Esophagus muscularis mucosa (tissue), 4 donors: ENCODE measurements around the gene CELF4. TPM values are rescaled to one million over a fixed set of nuclear protein-coding genes. Genes with fewer than 3 reads are reported as not detected.

Source experiments
- DNase-seq: peaks from one replicate; pipeline ENCODE4 v3.0.0-alpha.2; 2017; ENCODE audit errors: extremely low spot score
- H3K27ac ChIP-seq, 4 donors: fragments of 200-600 bp; sonication (generic); replicated peaks in 1 of 4; 1 replicate in 3 of 4; 2 replicates in 1 of 4; pipeline ENCODE4 v1.5.1; 2016 to 2019; ENCODE audit warnings: mild to moderate bottlenecking in 1 of 4
- H3K27me3 ChIP-seq, 4 donors: fragments of 200-600 bp; sonication (generic); one replicate each; pipeline versions ENCODE4 v1.5.1 to v1.6.0; 2016 to 2019
- H3K36me3 ChIP-seq, 4 donors: fragments of 200-600 bp; sonication (generic); one replicate each; pipeline ENCODE4 v1.5.1; 2016 to 2019
- H3K4me1 ChIP-seq, 4 donors: fragments of 200-600 bp; sonication (generic); one replicate each; pipeline ENCODE4 v1.5.1; 2016 to 2019
- H3K4me3 ChIP-seq, 4 donors: fragments of 200-600 bp; sonication (generic); 1 replicate in 2 of 4; 2 replicates in 2 of 4; pipeline ENCODE4 v1.5.1; 2016 to 2019; ENCODE audit warnings: mild to moderate bottlenecking in 4 of 4, moderate library complexity in 1 of 4
- H3K9me3 ChIP-seq, 4 donors: fragments of 200-600 bp; sonication (generic); 1 replicate in 3 of 4; 2 replicates in 1 of 4; pipeline ENCODE4 v1.5.1; 2016 to 2019
- EP300 ChIP-seq: sonication (generic); formaldehyde crosslinking; IDR thresholded peaks from one replicate; pipeline ENCODE4 v1.6.1; 2017; ENCODE audit warnings: antibody characterized with exemption
- POLR2A ChIP-seq: fragments of 450-650 bp; IDR thresholded peaks from one replicate; pipeline ENCODE4 v1.6.1; 2017; ENCODE audit warnings: antibody characterized with exemption, moderate library complexity, mild to moderate bottlenecking, low read depth
- POLR2AphosphoS5 ChIP-seq, 2 donors: sonication (generic); formaldehyde crosslinking; IDR thresholded peaks; one replicate each; pipeline ENCODE4 v1.6.1; 2017; ENCODE audit warnings: antibody characterized with exemption in 2 of 2
- WGBS: methylation state at CpG from one replicate; pipeline ENCODE4 v1.1.5; 2018; 5-methylcytosine and 5-hydroxymethylcytosine counted together
- intact Hi-C: fragments of 100-400 bp; cut with DNase I; formaldehyde crosslinking; loops from one replicate; pipeline ENCODE4 v1.15.1; 2023
- total RNA-seq, 4 donors: library from RNA; depleted of rRNA; stranded (reverse); fragments of >200 nt; gene quantifications; one replicate each; pipeline versions ENCODE4 v1.1.0 to v1.2.1, GENCODE V29; 2016
- TF ChIP-seq, protein P1 (sequence below), 3 experiments: fragments of 200-600 bp in 2 of 3; fragments of 450-650 bp in 1 of 3; sonication (generic) in 2 of 3; IDR thresholded peaks; one replicate each; pipeline ENCODE4 v1.5.1; 2017 to 2019; ENCODE audit warnings: antibody characterized with exemption in 3 of 3, mild to moderate bottlenecking in 2 of 3, moderate library complexity in 1 of 3

Gene CELF4
- total RNA-seq, 4 donors from 2014 or later, result 0.86 to 1.8 (median 1.7) TPM

DNA sequence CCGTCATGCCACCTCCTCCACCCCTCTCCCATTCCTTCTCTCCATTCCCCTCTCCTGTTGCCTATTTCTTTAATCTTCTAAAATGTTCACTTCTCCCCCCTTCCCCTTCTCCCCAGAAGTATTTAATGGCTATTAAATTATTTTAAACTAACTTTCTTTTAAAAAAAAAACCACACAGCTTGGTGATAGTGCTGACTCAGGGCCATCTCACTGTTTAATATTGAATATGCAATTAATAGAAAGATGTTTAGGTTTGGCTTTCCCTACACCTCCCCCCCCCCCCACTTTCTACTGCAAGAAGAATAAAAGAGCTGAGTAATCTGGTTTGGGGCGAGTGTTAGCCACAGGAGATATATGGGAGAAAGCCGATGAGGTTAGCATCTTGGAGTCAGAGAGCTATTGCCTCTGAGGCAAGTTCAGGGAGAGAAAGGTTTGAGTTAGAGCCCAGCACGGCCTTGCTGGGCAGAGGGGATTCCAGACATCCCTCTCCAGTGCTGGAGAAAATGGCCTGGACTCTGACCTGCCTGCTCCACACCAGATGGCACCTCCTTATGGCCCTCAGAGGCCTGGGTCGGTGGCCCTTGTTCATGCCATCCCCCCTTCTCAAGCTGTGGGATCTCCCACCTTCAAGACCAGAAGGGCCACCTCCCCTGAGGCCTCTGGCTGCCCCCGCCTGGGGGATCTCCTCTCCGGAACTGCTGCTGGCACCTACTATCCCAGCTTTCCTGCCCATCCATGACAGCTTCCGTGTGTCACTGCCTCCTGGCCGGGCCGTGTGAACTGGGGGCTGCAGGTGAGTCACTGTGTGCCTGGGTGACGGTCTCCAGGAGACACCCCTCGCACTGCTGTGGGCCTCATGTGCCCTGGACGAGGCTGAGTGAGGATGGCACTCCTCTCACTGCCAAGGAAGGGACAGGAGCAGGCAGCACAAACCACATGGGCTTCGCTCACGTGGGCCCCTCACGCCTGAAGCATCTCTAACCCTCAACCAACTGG is 246.9 kb downstream of the CELF4 start:
- H3K36me3 ChIP-seq, result no peaks in the 10 kb centered on the region
- no peak for DNase-seq
- intact Hi-C loops, result no loop called here
- H3K4me3 ChIP-seq, result no peak overlapping the region
- no peaks in the 10 kb centered on the region for H3K9me3 ChIP-seq
- no peak for TF ChIP-seq POLR2AphosphoS5 (IDR thresholded peaks at IDR 0.05)
- TF ChIP-seq POLR2A, result no peak
- TF ChIP-seq EP300, result no peak
- TF ChIP-seq, protein P1, sequence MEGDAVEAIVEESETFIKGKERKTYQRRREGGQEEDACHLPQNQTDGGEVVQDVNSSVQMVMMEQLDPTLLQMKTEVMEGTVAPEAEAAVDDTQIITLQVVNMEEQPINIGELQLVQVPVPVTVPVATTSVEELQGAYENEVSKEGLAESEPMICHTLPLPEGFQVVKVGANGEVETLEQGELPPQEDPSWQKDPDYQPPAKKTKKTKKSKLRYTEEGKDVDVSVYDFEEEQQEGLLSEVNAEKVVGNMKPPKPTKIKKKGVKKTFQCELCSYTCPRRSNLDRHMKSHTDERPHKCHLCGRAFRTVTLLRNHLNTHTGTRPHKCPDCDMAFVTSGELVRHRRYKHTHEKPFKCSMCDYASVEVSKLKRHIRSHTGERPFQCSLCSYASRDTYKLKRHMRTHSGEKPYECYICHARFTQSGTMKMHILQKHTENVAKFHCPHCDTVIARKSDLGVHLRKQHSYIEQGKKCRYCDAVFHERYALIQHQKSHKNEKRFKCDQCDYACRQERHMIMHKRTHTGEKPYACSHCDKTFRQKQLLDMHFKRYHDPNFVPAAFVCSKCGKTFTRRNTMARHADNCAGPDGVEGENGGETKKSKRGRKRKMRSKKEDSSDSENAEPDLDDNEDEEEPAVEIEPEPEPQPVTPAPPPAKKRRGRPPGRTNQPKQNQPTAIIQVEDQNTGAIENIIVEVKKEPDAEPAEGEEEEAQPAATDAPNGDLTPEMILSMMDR (IDR thresholded peaks at IDR 0.05), result no peak
- H3K27ac ChIP-seq, result no peak overlapping the region
- H3K27me3 ChIP-seq, result peaks cover 0 to 32% (median 0%) of the 10 kb centered on the region in 4 donors
- WGBS, result 85% methylated on average over 15 of the region's 16 CpGs
- no peaks in the 10 kb centered on the region for H3K4me1 ChIP-seq

DNA sequence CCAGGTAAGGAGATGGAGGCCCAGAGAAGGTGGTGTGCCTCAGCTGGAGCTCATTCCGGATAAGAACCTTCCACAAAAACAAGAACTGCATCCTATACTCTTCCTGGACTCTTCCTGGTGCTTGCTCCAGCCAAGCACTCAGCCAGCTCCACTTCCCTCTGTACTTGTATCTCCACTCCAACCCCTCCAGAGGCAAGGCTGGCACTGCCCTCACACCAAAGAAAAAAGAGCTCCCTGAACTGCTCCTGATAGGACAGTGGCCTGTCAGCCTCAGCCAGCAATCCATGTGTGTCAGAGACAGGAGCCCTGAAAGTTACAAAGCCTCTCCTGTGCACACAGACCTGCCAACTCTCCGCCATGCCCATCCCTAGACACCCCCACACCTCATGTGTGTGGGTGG is 248.1 kb downstream of the CELF4 start:
- intact Hi-C loops, result no loop called here
- WGBS, result 94% methylated on average over 2 of the region's 2 CpGs
- Histone ChIP-seq H3K27ac (no peak overlapping the region), H3K27me3 (peaks cover 0 to 21% (median 0%) of the 10 kb centered on the region in 4 donors), H3K4me3 (no peak overlapping the region), H3K36me3 (no peaks in the 10 kb centered on the region), H3K9me3 (no peaks in the 10 kb centered on the region), H3K4me1 (no peaks in the 10 kb centered on the region)
- no peak for DNase-seq
- TF ChIP-seq EP300 (no peak), POLR2AphosphoS5 (IDR thresholded peaks at IDR 0.05) (no peak), POLR2A (no peak)
- TF ChIP-seq, protein P1 (IDR thresholded peaks at IDR 0.05), result no peak

DNA sequence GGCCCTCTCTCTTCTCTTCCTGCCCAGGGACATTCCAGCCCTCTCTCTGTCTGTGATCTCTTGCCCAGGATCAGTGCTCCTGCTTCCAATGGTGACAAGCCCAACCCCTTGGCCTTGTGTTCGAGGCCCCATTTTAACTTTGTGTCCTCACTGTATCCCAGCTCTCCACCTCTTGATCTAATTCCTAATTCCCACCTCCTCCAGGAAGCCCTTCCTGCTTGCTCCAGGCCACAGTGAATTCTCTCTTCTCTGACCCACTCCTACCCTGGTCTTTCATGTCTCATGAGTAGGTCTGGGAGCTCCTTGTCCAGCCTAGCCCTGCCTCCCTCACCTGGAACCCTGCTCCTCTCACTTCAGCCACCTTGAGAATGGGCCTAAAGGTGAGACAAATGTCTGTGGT is 249.1 kb downstream of the CELF4 start:
- H3K27me3 ChIP-seq, result peaks cover 0 to 10% (median 0%) of the 10 kb centered on the region in 4 donors
- intact Hi-C loops, result no loop called here
- WGBS, result 96% methylated on average over 1 of the region's 1 CpG
- H3K4me3 ChIP-seq, result no peak overlapping the region
- H3K4me1 ChIP-seq, result no peaks in the 10 kb centered on the region
- DNase-seq, result no peak
- H3K9me3 ChIP-seq, result no peaks in the 10 kb centered on the region
- H3K27ac ChIP-seq, result no peak overlapping the region
- TF ChIP-seq POLR2A (no peak), POLR2AphosphoS5 (IDR thresholded peaks at IDR 0.05) (no peak), EP300 (no peak)
- TF ChIP-seq, protein P1 (IDR thresholded peaks at IDR 0.05), result no peak
- no peaks in the 10 kb centered on the region for H3K36me3 ChIP-seq

DNA sequence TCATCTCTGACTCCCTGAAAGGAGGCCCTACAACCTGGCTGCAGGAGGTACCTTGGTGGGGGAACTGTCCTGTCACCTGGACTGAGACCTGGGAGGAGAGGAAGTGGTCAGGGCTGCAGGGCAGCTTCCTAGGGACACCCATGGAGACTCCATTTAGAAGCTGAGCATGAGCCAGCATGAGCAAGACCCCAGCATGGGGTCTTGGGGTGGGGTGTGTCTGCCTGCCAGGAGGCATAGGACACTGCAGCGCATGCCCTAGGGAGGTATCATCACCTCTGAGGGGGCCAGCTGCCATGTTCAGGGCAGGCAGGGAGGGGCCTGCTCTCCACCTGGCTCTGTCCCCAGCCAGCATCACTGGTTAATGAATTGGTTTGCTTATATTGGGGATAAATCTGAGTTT is 249.7 kb downstream of the CELF4 start:
- Histone ChIP-seq H3K27ac (no peak overlapping the region), H3K4me1 (no peaks in the 10 kb centered on the region), H3K36me3 (no peaks in the 10 kb centered on the region), H3K9me3 (no peaks in the 10 kb centered on the region), H3K27me3 (peaks cover 0 to 5% (median 0%) of the 10 kb centered on the region in 4 donors), H3K4me3 (no peak overlapping the region)
- WGBS, result 100% methylated on average over 1 of the region's 1 CpG
- no peak for TF ChIP-seq POLR2A
- TF ChIP-seq, protein P1 (IDR thresholded peaks at IDR 0.05), result no peak
- TF ChIP-seq POLR2AphosphoS5 (IDR thresholded peaks at IDR 0.05), result no peak
- TF ChIP-seq EP300, result no peak
- no peak for DNase-seq
- intact Hi-C loops, result no loop called here
